ENCODE results near the gene SOHLH2.

The SOHLH2 gene

GRCh38 chr13:36175621-36176020 lies 38.7 kb downstream of the SOHLH2 start:
- no peak for DNase-seq

GRCh38 chr13:36174923-36175322 lies 39.4 kb downstream of the SOHLH2 start:
- no peak for DNase-seq

- DNase-seq = no peak
Observed at GRCh38 chr13:36173571-36174322, 40.6 kb downstream of the SOHLH2 start.

- no peak for DNase-seq
Observed at GRCh38 chr13:36166046-36166445, 48.3 kb downstream of the SOHLH2 start.

- DNase-seq = no peak
Observed at GRCh38 chr13:36163809-36164308, 50.5 kb downstream of the SOHLH2 start.

GRCh38 chr13:36163286-36163685 lies 51.1 kb downstream of the SOHLH2 start:
- DNase-seq = no peak

- DNase-seq = no peak
Observed at GRCh38 chr13:36160297-36160696, 54.1 kb downstream of the SOHLH2 start.

- DNase-seq = no peak
Observed at GRCh38 chr13:36158611-36159010, 55.7 kb downstream of the SOHLH2 start.

- DNase-seq = no peak
Observed at GRCh38 chr13:36157480-36157879, 56.9 kb downstream of the SOHLH2 start.

GRCh38 chr13:36154567-36155291 lies 59.6 kb downstream of the SOHLH2 start:
- no peak for DNase-seq

GRCh38 chr13:36151591-36151990 lies 62.8 kb downstream of the SOHLH2 start:
- DNase-seq = no peak

- no peak for DNase-seq
Observed at GRCh38 chr13:36148446-36148845, 65.9 kb downstream of the SOHLH2 start.

- DNase-seq = no peak
Observed at GRCh38 chr13:36147330-36147729, 67.0 kb downstream of the SOHLH2 start.

GRCh38 chr13:36146511-36147269 lies 67.7 kb downstream of the SOHLH2 start:
- DNase-seq = no peak

GRCh38 chr13:36143738-36144137 lies 70.6 kb downstream of the SOHLH2 start:
- DNase-seq = no peak

GRCh38 chr13:36142735-36143134 lies 71.6 kb downstream of the SOHLH2 start:
- no peak for DNase-seq

- DNase-seq = no peak
Observed at GRCh38 chr13:36135876-36136275, 78.5 kb downstream of the SOHLH2 start.

GRCh38 chr13:36134632-36135031 lies 79.7 kb downstream of the SOHLH2 start:
- DNase-seq = no peak

GRCh38 chr13:36133950-36134626 lies 80.3 kb downstream of the SOHLH2 start:
- DNase-seq = no peak

- DNase-seq = no peak
Observed at GRCh38 chr13:36132376-36132775, 82.0 kb downstream of the SOHLH2 start.

GRCh38 chr13:36131931-36132297 lies 82.4 kb downstream of the SOHLH2 start:
- no peak for DNase-seq

GRCh38 chr13:36131222-36131930 lies 83.0 kb downstream of the SOHLH2 start, which contains the start of gene DCLK1:
Gene DCLK1 (minus strand): TSS chr13:36131382.
- DNase-seq = no peak

Measured in activated CD4-positive, alpha-beta T cell treated with anti-CD3 and anti-CD28 coated beads, Interleukin-2, amount 50 U/mL, for 1 hour (primary cell).